Measurements from ENCODE around the gene RTP5. TPM values are rescaled to one million over a fixed set of nuclear protein-coding genes. Genes with fewer than 3 reads are reported as not detected.
A peak's percentile ranks its signal among the peaks of the same experiment; 100 is the strongest.

RTP5 gene
- total and polyA plus RNA-seq, 9 donors, result 0.05 to 0.06 (median 0.05) TPM; not detected in 6

DNA sequence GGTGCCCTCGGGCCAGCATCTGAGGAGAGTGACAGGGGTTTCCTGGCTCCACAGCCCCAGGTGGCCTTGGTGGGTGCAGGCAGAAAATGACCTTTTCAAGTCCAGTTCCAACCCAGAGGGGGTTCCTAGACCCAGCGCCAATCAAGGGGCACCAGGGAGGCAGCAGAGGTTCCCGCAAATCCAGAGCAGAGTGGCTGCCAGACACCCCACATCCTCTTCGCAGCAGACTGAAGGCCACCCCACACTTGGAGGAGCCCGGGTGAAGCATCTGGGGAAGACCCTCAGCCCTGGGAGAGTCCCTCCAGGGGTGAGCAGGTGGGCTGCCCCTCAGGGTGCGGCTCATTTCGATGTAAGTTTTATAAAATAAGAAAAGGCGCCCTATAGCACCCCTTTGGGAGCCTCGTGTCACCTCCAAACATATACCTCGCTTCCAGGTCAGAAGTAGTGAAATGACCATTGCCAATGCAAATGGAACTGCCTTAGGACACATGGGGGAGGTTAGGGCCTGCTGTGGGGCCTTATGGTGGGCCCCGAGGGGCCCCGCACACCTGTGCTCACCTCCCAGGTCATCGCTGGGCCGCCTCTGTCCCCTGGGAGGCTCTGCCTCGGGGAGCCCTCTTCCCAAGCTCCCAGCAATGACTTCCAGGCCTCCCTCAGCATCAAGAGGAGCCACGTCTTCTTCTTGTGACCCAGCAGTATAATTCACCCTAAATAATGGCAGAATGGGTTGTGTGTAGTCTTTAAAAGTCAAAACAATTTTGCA lies 11.0 kb downstream of the RTP5 start:
- H3K27ac ChIP-seq (ENCODE audit: low read length), result peak overlapping the region; percentile 87
- peak overlapping the region; percentile 73 for H3K4me3 ChIP-seq (ENCODE audit: low read length)
- H3K36me3 ChIP-seq (ENCODE audit: control insufficient read depth, insufficient read depth, low read length), result no peaks in the 10 kb centered on the region
- 44% methylated on average over 7 of the region's 16 CpGs for WGBS (ENCODE audit: insufficient coverage)
- no peaks in the 10 kb centered on the region for H3K27me3 ChIP-seq (ENCODE audit: control insufficient read depth, insufficient read depth, low read length)
- peaks cover 37% of the 10 kb centered on the region for H3K4me1 ChIP-seq (ENCODE audit: control insufficient read depth, insufficient read depth, low read length)
- no peaks in the 10 kb centered on the region for H3K9me3 ChIP-seq (replicated peaks; ENCODE audit: control insufficient read depth, low read depth, low read length)
- DNase-seq, result no peak

DNA sequence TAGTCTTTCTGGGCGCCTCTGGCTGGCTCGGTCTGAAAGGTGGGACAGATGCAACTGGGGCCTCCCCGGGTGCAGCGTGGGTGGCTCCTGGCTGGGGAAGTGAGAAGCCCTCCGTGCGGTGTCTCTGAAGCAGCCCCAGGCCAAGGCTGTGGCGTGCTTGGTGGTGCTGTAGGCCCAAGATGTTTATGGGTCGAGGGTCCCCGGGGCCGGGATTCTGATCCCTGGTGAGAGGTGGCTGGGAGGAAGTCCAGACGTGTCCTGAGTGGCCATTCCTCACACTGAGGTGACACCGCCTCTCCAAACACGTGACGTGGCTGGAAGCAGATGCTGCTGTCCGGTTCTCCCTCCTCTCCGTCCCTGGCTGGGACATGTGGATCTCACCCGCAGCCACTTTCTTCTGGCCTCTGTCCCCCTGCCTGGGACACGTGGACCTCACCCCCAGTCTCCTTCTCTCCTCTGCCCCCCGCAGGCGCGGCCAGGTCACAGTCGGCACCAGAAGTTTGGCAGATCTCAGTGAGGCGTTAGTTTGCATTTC lies 12.6 kb downstream of the RTP5 start:
- Histone ChIP-seq H3K27me3 (ENCODE audit: control insufficient read depth, insufficient read depth, low read length) (peaks cover 2% of the 10 kb centered on the region), H3K9me3 (replicated peaks; ENCODE audit: control insufficient read depth, low read depth, low read length) (no peaks in the 10 kb centered on the region), H3K36me3 (ENCODE audit: control insufficient read depth, insufficient read depth, low read length) (no peaks in the 10 kb centered on the region), H3K27ac (ENCODE audit: low read length) (peak overlapping the region; percentile 87), H3K4me1 (ENCODE audit: control insufficient read depth, insufficient read depth, low read length) (peaks cover 49% of the 10 kb centered on the region), H3K4me3 (ENCODE audit: low read length) (peak overlapping the region; percentile 73)
- 7% methylated on average over 18 of the region's 23 CpGs for WGBS (ENCODE audit: insufficient coverage)
- DNase-seq, result peak; percentile 89

DNA sequence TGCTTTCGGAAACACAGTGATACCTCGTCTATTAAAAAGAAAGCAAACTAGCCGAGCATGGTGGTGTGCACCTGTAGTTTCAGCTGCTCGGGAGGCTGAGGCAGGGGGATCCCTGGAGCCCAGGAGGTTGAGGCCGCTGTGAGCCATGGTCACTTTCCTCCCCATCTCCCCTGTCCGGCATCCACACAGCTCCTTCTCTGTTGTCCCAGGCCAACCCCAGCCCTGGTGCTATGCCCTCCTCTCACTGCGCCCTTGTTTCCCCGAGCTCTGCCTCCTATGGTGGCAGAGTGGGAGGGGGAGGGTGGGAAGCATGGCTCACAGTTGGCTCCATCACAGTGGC lies 15.4 kb downstream of the RTP5 start:
- no peaks in the 10 kb centered on the region for H3K36me3 ChIP-seq (ENCODE audit: control insufficient read depth, insufficient read depth, low read length)
- H3K27me3 ChIP-seq (ENCODE audit: control insufficient read depth, insufficient read depth, low read length), result peaks cover 2% of the 10 kb centered on the region
- H3K4me3 ChIP-seq (ENCODE audit: low read length), result no peak overlapping the region
- H3K27ac ChIP-seq (ENCODE audit: low read length), result no peak overlapping the region
- peaks cover 45% of the 10 kb centered on the region for H3K4me1 ChIP-seq (ENCODE audit: control insufficient read depth, insufficient read depth, low read length)
- no peak for DNase-seq
- 85% methylated on average over 7 of the region's 8 CpGs for WGBS (ENCODE audit: insufficient coverage)
- H3K9me3 ChIP-seq (replicated peaks; ENCODE audit: control insufficient read depth, low read depth, low read length), result peaks cover 2% of the 10 kb centered on the region

DNA sequence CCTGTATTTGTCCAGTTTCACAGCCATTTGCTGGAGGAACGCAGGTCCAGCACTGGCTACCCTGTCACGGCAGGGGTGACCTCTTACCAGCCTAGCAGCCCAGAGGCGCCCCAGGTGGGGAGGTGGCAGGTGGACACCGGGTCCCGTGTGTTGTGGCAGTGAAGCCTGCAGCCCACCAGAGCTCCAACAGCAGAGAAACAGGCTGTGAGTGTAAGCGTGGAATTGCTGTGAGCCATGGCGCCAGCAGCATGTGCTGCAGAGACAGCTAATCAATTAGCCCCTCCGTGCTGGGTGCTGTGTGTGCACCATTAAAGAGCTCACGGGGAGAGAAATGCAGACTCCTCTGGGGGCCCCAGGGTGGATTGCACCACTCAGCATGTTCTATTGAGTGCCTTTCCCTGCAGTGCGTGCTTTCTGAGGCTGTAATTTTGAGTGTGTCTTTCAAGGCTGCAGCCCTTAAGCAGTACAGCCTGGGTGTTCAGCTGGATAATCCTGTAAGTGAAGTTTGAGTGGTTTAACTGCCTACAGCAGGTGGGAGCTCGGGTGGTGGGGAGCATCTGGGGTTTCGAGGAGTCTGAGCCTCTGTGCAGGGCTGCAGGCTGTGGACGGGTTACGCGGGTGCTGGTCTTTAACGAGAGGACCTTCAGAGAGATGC lies 15.9 kb downstream of the RTP5 start:
- H3K27me3 ChIP-seq (ENCODE audit: control insufficient read depth, insufficient read depth, low read length), result peaks cover 2% of the 10 kb centered on the region
- H3K4me1 ChIP-seq (ENCODE audit: control insufficient read depth, insufficient read depth, low read length), result peaks cover 44% of the 10 kb centered on the region
- H3K9me3 ChIP-seq (replicated peaks; ENCODE audit: control insufficient read depth, low read depth, low read length), result peaks cover 2% of the 10 kb centered on the region
- no peaks in the 10 kb centered on the region for H3K36me3 ChIP-seq (ENCODE audit: control insufficient read depth, insufficient read depth, low read length)
- no peak overlapping the region for H3K27ac ChIP-seq (ENCODE audit: low read length)
- no peak for DNase-seq
- WGBS (ENCODE audit: insufficient coverage), result 53% methylated on average over 16 of the region's 16 CpGs
- H3K4me3 ChIP-seq (ENCODE audit: low read length), result no peak overlapping the region

DNA sequence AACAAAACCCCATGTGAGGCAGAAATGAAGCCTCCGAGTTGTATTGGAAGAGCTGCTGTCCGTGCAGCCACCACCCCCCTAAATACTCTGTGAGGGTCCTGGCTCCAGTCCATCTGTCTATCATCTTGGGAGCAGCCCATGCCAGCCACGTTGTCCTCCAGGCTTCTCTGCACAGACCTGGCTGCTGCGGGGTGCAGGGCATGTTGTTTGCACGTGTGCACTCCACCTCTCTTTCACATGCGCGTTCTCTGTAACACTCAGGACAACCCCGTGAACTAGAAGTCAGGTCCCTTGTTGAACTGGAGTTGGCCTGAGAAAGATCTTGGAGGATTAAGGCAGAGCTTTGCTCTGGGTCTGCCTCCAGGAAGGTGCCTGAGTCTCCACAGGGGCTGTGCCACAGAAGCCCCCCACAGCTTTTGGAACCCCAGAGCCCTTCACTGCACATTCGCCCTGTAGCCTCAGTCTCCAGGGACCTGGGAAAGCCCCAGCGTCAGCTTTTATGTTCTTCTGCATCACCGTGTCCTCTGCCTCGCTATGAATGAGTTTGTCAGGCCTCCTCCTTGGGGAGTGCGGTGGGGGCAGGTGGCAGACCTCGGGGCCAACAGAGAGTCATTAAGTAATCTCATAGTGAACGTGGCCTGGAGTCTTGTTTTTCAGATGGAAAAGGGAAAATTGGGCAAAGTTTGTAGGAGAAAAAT lies 16.6 kb downstream of the RTP5 start:
- Histone ChIP-seq H3K27me3 (ENCODE audit: control insufficient read depth, insufficient read depth, low read length) (peaks cover 2% of the 10 kb centered on the region), H3K4me1 (ENCODE audit: control insufficient read depth, insufficient read depth, low read length) (peaks cover 38% of the 10 kb centered on the region), H3K27ac (ENCODE audit: low read length) (no peak overlapping the region), H3K9me3 (replicated peaks; ENCODE audit: control insufficient read depth, low read depth, low read length) (peaks cover 2% of the 10 kb centered on the region), H3K36me3 (ENCODE audit: control insufficient read depth, insufficient read depth, low read length) (no peaks in the 10 kb centered on the region), H3K4me3 (ENCODE audit: low read length) (no peak overlapping the region)
- 21% methylated on average over 6 of the region's 15 CpGs for WGBS (ENCODE audit: insufficient coverage)
- no peak for DNase-seq

DNA sequence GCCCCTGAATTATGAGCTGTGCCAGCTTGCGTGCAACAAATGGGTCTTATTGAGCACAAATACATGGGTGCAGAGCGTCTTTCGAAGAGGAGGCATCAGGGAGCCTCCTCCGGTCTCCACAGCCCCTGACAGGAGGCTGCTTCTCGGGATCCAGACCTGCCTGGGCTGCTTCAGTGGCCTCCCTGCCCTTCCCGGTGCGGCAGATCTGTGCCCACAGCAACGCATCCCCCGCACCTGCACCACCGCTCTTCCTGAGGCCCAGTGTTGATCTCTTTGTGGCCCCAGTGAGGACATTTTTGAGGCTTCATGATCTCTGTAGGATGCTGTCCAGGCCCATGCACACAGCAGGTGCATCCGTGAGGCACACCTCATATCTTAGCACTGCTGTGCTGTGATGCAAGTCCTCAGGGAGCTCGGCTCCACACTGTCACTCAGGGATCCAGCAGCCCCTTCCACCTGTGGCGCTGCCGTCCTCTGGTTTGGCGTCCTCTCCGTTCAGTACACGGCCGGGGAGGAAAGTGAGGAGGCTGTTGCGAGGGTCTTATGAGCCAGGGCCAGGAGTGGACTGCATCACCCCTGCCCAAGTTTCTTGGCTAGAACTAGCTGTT lies 17.4 kb downstream of the RTP5 start:
- DNase-seq, result no peak
- Histone ChIP-seq H3K27me3 (ENCODE audit: control insufficient read depth, insufficient read depth, low read length) (peaks cover 2% of the 10 kb centered on the region), H3K4me3 (ENCODE audit: low read length) (no peak overlapping the region), H3K9me3 (replicated peaks; ENCODE audit: control insufficient read depth, low read depth, low read length) (peaks cover 2% of the 10 kb centered on the region), H3K27ac (ENCODE audit: low read length) (no peak overlapping the region), H3K4me1 (ENCODE audit: control insufficient read depth, insufficient read depth, low read length) (peaks cover 38% of the 10 kb centered on the region), H3K36me3 (ENCODE audit: control insufficient read depth, insufficient read depth, low read length) (no peaks in the 10 kb centered on the region)
- WGBS (ENCODE audit: insufficient coverage), result 90% methylated on average over 12 of the region's 19 CpGs

DNA sequence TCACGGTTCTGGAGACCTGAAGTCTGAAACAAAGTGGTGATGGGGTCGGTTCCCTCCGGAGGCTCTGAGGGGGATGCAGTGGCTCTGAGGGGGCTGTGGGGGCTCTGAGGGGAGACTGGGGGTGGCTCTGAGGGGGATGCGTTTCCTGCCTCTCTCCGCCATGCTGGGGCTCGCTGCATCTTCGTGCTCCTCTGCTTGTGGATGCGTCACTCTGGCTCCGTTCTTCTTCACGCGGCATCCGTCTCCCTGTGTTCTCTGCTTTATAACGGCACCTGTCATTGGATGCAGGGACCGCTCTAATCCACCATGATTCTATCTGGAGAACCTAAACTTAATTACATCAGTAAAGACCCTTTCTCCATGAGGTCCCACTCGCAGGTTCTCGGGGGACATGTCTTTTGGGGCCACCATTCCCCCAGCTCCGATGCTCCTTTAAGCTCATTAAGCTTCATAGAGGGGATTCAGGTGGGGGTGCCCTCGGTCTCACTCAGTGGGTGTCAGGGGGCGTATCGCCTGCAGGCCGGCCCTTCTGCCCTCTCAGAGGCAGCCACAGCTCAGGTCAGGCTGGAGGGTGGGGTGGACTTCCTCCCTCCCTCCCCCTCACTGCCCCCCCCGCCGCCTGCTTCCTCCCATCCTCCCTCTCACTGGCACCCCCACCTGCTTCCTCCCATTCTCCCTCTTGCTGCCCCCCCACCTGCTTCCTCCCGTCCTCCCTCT lies 18.4 kb downstream of the RTP5 start:
- Histone ChIP-seq H3K4me3 (ENCODE audit: low read length) (no peak overlapping the region), H3K27ac (ENCODE audit: low read length) (no peak overlapping the region), H3K36me3 (ENCODE audit: control insufficient read depth, insufficient read depth, low read length) (no peaks in the 10 kb centered on the region), H3K4me1 (ENCODE audit: control insufficient read depth, insufficient read depth, low read length) (peaks cover 39% of the 10 kb centered on the region), H3K9me3 (replicated peaks; ENCODE audit: control insufficient read depth, low read depth, low read length) (peaks cover 2% of the 10 kb centered on the region), H3K27me3 (ENCODE audit: control insufficient read depth, insufficient read depth, low read length) (peaks cover 2% of the 10 kb centered on the region)
- no peak for DNase-seq
- 94% methylated on average over 10 of the region's 24 CpGs for WGBS (ENCODE audit: insufficient coverage)

DNA sequence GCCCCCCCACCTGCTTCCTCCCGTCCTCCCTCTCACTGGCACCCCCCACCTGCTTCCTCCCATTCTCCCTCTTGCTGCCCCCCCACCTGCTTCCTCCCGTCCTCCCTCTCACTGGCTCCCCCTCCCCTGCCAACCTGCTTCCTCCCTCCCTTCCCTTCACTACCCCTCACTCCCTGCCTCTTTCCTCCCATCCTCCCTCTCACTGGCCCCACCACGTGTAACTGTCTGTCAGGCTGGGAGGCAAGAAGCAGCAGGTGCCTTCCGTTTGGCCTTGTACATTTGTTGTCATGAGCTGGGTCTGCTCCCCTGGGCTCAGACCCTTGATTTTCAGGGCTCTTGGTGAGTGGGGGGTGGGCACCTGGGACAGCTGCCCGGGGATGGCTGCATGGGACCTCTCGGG lies 19.1 kb downstream of the RTP5 start:
- Histone ChIP-seq H3K4me3 (ENCODE audit: low read length) (no peak overlapping the region), H3K36me3 (ENCODE audit: control insufficient read depth, insufficient read depth, low read length) (no peaks in the 10 kb centered on the region), H3K4me1 (ENCODE audit: control insufficient read depth, insufficient read depth, low read length) (peaks cover 36% of the 10 kb centered on the region), H3K27ac (ENCODE audit: low read length) (no peak overlapping the region), H3K9me3 (replicated peaks; ENCODE audit: control insufficient read depth, low read depth, low read length) (peaks cover 2% of the 10 kb centered on the region), H3K27me3 (ENCODE audit: control insufficient read depth, insufficient read depth, low read length) (peaks cover 2% of the 10 kb centered on the region)
- DNase-seq, result peak; percentile 48
- WGBS (ENCODE audit: insufficient coverage), result 45% methylated on average over 2 of the region's 6 CpGs

DNA sequence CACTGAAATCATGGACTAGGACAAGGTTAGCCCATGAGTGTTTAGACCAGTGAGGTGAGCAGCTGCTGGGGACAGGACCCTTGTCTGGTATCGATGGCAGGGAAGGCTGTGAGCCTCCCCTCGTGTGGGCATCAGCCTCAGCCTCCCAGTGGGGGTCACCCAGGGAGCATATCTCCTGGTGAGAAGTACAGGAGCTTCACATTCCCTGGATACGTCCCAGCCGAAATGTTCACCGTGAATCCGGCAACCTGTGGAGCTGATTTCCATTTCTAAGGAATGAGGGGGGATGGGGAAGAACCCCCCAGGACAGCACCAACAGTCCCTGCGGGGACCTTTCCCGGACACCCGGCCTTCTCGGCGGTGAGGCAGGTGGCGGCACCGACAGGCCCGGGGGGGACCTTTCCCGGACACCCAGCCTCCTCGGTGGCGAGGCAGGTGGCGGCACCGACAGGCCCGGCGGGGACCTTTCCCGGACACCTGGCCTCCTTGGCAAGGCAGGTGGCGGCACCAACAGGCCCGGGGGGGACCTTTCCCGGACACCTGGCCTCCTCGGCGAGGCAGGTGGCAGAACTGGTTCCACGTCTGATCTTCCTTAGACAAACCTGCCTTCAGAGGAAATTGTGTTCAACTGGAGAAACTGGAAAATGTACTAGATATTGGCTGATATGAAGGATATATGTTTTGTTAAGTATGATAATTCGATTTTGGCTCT lies 21.2 kb downstream of the RTP5 start:
- no peaks in the 10 kb centered on the region for H3K36me3 ChIP-seq (ENCODE audit: control insufficient read depth, insufficient read depth, low read length)
- H3K4me1 ChIP-seq (ENCODE audit: control insufficient read depth, insufficient read depth, low read length), result peaks cover 39% of the 10 kb centered on the region
- WGBS (ENCODE audit: insufficient coverage), result 87% methylated on average over 25 of the region's 29 CpGs
- H3K27ac ChIP-seq (ENCODE audit: low read length), result no peak overlapping the region
- no peak for DNase-seq
- H3K4me3 ChIP-seq (ENCODE audit: low read length), result no peak overlapping the region
- H3K9me3 ChIP-seq (replicated peaks; ENCODE audit: control insufficient read depth, low read depth, low read length), result peaks cover 2% of the 10 kb centered on the region
- H3K27me3 ChIP-seq (ENCODE audit: control insufficient read depth, insufficient read depth, low read length), result peaks cover 2% of the 10 kb centered on the region

Measured in muscle of leg (tissue), 11 donors.